Adrenal gland (tissue), 12 donors: Measurements from ENCODE around the gene ATP23. TPM values are rescaled to one million over a fixed set of nuclear protein-coding genes. Genes with fewer than 3 reads are reported as not detected.

ENCODE experiments used
- DNase-seq, 7 donors: peaks; one replicate each; pipeline ENCODE4 v3.0.0-alpha.2; 2019 to 2020
- H3K27ac ChIP-seq, 5 donors: fragments of 200-600 bp; sonication (generic) in 4 of 5; 1 replicate in 3 of 5; 2 replicates in 2 of 5; pipeline versions ENCODE4 v1.5.1 to v1.8.0; 2016 to 2020; ENCODE audit warnings: mild to moderate bottlenecking in 1 of 5
- H3K27me3 ChIP-seq: fragments of 200-600 bp; 2 replicates; pipeline ENCODE4 v1.8.0; 2021
- H3K36me3 ChIP-seq, 2 donors: fragments of 200-600 bp; replicated peaks in 1 of 2; 1 replicate in 1 of 2; 2 replicates in 1 of 2; pipeline versions ENCODE4 v1.5.1 to v1.8.0; 2018 to 2022
- H3K4me1 ChIP-seq, 2 donors: fragments of 200-600 bp; replicated peaks in 1 of 2; 1 replicate in 1 of 2; 2 replicates in 1 of 2; pipeline versions ENCODE4 v1.5.1 to v1.8.0; 2018 to 2021
- H3K4me3 ChIP-seq, 4 donors: fragments of 200-600 bp; sonication (generic) in 3 of 4; one replicate each; pipeline ENCODE4 v1.5.1; 2016 to 2018
- H3K9me3 ChIP-seq, 3 donors: fragments of 200-600 bp; sonication (generic) in 1 of 3; replicated peaks in 1 of 3; 1 replicate in 2 of 3; 2 replicates in 1 of 3; pipeline versions ENCODE4 v1.5.1 to v1.8.0; 2016 to 2021
- POLR2A ChIP-seq, 2 donors: fragments of 450-650 bp; IDR thresholded peaks; one replicate each; pipeline ENCODE4 v1.6.1; 2017; ENCODE audit warnings: antibody characterized with exemption in 2 of 2, mild to moderate bottlenecking in 2 of 2, moderate library complexity in 1 of 2
- WGBS, 4 donors: extraction: QIAGEN DNeasy Blood & Tissue Kit in 2 of 4; methylation state at CpG; one replicate each; pipeline versions ENCODE4 v1.1.5 to v1.1.7; 2013 to 2017; 5-methylcytosine and 5-hydroxymethylcytosine counted together
- intact Hi-C, 2 donors: fragments of 100-400 bp; cut with DNase I; formaldehyde crosslinking; loops; one replicate each; pipeline versions ENCODE4 v1.14.1 to v1.15.0; 2022 to 2023
- polyA plus RNA-seq, 3 donors: library from polyadenylated mRNA; stranded (reverse); fragments of 200-250 nt in 2 of 3; fragments of 350-450 nt in 1 of 3; fragmentation: Illumina TruSeq in 1 of 3; extraction: RNeasy Lipid Tissue Mini Kit (QIAGEN cat#74804) in 1 of 3; gene quantifications; one replicate each; pipeline ENCODE4 v1.2.3, GENCODE V29; 2013 to 2014
- total RNA-seq, 9 donors: library from RNA; depleted of rRNA in 4 of 9; stranded (reverse); fragments of >200 nt in 4 of 9; fragments of 120-200 nt in 1 of 9; fragmentation: NEBNext Ultra II Directional in 1 of 9; extraction: Animal tissue kit (Norgen Biotek cat#: 25700) in 1 of 9; gene quantifications; one replicate each; pipeline versions ENCODE4 v1.1.0 to v1.2.4, GENCODE V29; 2013 to 2023
- TF ChIP-seq, protein P1 (sequence below), 6 experiments: fragments of 450-650 bp in 4 of 6; fragments of 200-600 bp in 2 of 6; sonication (generic) in 1 of 6; IDR thresholded peaks; 1 replicate in 5 of 6; 2 replicates in 1 of 6; pipeline versions ENCODE4 v1.5.1 to v1.8.0; 2016 to 2021; ENCODE audit warnings: antibody characterized with exemption in 6 of 6, mild to moderate bottlenecking in 2 of 6, moderate library complexity in 1 of 6
- donor health status: healthy with polysubstance abuse.
- donor health status: Bipolar disorder and iron deficiency.
- donor health status: DM: yes; HTN: yes; CAD: no.
- donor health status: DM: no; HTN: no; CAD: no.
- donor health status: DM: no; HTN: no; CAD: no.
- donor health status: DM: yes; HTN: yes; CAD: no.

ATP23 gene
- total and polyA plus RNA-seq, 12 donors: 4.2 to 20.0 (median 7.8) TPM

GRCh38 chr12:57899010-57899662, 42.2 kb upstream of the ATP23 start:
- H3K27ac ChIP-seq: peak overlapping the region; percentile 57 to 98 (median 77)

GRCh38 chr12:57902478-57902969, 38.8 kb upstream of the ATP23 start:
- TF ChIP-seq POLR2A (IDR thresholded peaks at IDR 0.05): no peak
- TF ChIP-seq, protein P1, sequence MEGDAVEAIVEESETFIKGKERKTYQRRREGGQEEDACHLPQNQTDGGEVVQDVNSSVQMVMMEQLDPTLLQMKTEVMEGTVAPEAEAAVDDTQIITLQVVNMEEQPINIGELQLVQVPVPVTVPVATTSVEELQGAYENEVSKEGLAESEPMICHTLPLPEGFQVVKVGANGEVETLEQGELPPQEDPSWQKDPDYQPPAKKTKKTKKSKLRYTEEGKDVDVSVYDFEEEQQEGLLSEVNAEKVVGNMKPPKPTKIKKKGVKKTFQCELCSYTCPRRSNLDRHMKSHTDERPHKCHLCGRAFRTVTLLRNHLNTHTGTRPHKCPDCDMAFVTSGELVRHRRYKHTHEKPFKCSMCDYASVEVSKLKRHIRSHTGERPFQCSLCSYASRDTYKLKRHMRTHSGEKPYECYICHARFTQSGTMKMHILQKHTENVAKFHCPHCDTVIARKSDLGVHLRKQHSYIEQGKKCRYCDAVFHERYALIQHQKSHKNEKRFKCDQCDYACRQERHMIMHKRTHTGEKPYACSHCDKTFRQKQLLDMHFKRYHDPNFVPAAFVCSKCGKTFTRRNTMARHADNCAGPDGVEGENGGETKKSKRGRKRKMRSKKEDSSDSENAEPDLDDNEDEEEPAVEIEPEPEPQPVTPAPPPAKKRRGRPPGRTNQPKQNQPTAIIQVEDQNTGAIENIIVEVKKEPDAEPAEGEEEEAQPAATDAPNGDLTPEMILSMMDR (IDR thresholded peaks at IDR 0.05): no peak
- 83 to 93% (median 88%) methylated on average over 3 of the region's 3 CpGs for WGBS, 4 donors
- peaks cover 13 to 29% of the 10 kb centered on the region in 2 donors for H3K4me1 ChIP-seq
- no peaks in the 10 kb centered on the region for H3K9me3 ChIP-seq
- H3K4me3 ChIP-seq: no peak overlapping the region
- intact Hi-C loops: no loop called here
- no peak overlapping the region for H3K27ac ChIP-seq
- no peaks in the 10 kb centered on the region for H3K36me3 ChIP-seq
- DNase-seq: no peak
- no peaks in the 10 kb centered on the region for H3K27me3 ChIP-seq

More at GRCh38 chr12:57899010-57899662, 42.2 kb upstream of the ATP23 start:
- 30 to 44% (median 40%) methylated on average over 7 to 10 of the region's 10 CpGs for WGBS, 4 donors
- no peak overlapping the region for H3K4me3 ChIP-seq
- H3K27me3 ChIP-seq: no peaks in the 10 kb centered on the region
- peaks cover 40 to 51% of the 10 kb centered on the region in 2 donors for H3K4me1 ChIP-seq
- H3K9me3 ChIP-seq: no peaks in the 10 kb centered on the region
- TF ChIP-seq POLR2A (IDR thresholded peaks at IDR 0.05): peak in 1 of 2 donors; percentile 38
- TF ChIP-seq, protein P1 (IDR thresholded peaks at IDR 0.05): no peak
- intact Hi-C loops: loop anchor here (5.0 kb wide), 2 partner anchors 62 to 67 kb away; no protein-coding TSS in a partner anchor
- H3K36me3 ChIP-seq: no peaks in the 10 kb centered on the region
- DNase-seq: peak; percentile 74 to 87 (median 84)

DNA sequence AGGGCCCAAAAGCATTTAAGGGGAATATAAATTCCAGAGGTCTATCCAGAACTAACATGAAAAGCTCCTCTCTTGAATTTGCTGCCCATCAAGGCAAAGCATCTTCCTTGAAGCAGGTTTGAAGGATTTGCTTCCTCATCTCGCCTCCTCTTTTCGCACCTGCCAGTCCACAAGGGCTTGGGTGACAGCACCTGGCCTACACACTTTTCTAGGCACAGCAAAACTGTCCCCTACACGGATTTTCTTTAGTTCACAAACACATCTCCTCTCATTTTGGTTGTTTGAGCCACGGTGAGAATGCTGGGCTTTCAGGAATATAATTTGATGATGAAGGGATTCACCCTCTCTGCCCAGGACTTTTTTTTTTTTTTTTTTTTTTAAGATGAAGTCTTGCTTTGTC, 36.9 kb upstream of the ATP23 start:
- intact Hi-C loops: no loop called here
- 73 to 85% (median 79%) methylated on average over 4 of the region's 4 CpGs for WGBS, 4 donors
- peaks cover 0 to 10% of the 10 kb centered on the region in 2 donors for H3K4me1 ChIP-seq
- DNase-seq: no peak
- no peaks in the 10 kb centered on the region for H3K9me3 ChIP-seq
- H3K36me3 ChIP-seq: no peaks in the 10 kb centered on the region
- no peak overlapping the region for H3K4me3 ChIP-seq
- H3K27ac ChIP-seq: no peak overlapping the region
- TF ChIP-seq POLR2A (IDR thresholded peaks at IDR 0.05): no peak
- TF ChIP-seq, protein P1 (IDR thresholded peaks at IDR 0.05): no peak
- no peaks in the 10 kb centered on the region for H3K27me3 ChIP-seq

DNA sequence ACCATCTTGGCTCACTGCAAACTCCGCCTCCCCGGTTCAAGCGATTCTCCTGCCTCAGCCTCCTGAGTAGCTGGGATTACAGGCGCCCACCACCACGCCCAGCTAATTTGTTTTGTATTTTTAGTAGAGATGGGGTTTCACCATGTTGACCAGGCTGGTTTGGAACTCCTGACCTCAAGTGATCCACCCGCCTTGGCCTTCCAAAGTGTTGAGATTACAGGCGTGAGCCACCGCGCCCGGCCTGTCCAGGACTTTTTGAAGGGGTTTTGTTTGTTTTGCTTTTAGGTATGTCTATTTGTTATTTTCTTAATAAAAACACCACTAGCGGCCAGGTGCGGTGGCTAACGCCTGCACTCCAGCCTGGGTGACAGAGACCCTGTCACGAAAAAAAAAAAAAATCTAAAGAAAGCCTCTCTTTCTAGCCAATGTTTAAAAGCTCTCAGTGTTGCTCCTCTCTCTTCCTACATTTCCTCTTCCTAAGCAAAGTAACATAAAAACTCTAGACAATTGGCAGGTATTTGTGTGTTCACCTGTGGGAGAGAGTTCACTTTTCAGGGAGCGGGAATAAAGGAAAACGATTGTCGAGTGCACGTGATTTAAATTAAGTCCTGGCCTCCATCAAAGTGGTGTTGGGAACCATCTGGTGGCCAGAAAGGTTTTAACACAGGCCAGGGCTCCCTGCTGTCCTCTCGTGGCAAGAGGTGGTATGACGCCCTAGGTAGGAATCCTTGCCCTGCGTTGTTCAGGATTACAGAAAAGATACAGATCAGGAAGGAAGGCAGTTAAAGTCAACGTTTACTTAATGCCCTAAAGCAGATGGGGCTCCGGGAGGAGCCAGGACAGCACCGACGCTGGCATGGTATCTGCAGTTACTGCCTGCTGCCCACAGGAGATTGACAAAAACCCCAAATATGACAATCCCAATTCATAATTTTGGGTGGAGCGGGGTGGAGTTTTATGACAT, 36.2 kb upstream of the ATP23 start:
- intact Hi-C loops: loop anchor here in 1 of 2 donors (5.0 kb wide), 1 partner anchor 73 kb away; no protein-coding TSS in a partner anchor
- DNase-seq: peak; percentile 84 to 96 (median 90)
- Histone ChIP-seq H3K9me3 (no peaks in the 10 kb centered on the region), H3K4me1 (peaks cover 0 to 9% of the 10 kb centered on the region in 2 donors), H3K27ac (no peak overlapping the region), H3K36me3 (no peaks in the 10 kb centered on the region), H3K4me3 (peak overlapping the region in 1 of 4 donors; percentile 45), H3K27me3 (no peaks in the 10 kb centered on the region)
- TF ChIP-seq, protein P1 (IDR thresholded peaks at IDR 0.05): peak; percentile 98 to 100 (median 100)
- TF ChIP-seq POLR2A (IDR thresholded peaks at IDR 0.05): no peak
- WGBS, 4 donors: 41 to 43% (median 42%) methylated on average over 26 of the region's 26 CpGs
